DMS79 treated with DMSO at 0.1 percent for 48 hours (cell line): ENCODE results near the gene COPS9.

Source experiments
- DNase-seq: peaks from one replicate; lab custom pipeline; 2025; lab: John Stamatoyannopoulos, UW

COPS9 gene

DNA sequence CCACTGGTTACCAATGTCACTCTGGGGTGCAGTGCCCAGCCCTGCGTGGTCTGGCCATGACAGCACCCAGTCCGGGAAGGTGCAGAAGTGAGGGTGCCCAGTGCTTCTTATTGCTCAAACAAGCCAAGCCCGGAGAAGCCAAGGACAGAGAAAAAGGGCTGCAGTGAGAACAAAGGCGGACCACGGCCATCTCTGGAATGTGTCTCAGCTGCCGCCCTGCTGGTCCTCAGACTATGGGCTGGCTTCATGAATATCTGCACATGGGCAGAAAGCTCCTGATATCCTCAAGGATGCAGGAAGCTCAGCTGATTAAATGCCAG lies 28.7 kb downstream of the COPS9 start:
- DNase-seq, result no peak

DNA sequence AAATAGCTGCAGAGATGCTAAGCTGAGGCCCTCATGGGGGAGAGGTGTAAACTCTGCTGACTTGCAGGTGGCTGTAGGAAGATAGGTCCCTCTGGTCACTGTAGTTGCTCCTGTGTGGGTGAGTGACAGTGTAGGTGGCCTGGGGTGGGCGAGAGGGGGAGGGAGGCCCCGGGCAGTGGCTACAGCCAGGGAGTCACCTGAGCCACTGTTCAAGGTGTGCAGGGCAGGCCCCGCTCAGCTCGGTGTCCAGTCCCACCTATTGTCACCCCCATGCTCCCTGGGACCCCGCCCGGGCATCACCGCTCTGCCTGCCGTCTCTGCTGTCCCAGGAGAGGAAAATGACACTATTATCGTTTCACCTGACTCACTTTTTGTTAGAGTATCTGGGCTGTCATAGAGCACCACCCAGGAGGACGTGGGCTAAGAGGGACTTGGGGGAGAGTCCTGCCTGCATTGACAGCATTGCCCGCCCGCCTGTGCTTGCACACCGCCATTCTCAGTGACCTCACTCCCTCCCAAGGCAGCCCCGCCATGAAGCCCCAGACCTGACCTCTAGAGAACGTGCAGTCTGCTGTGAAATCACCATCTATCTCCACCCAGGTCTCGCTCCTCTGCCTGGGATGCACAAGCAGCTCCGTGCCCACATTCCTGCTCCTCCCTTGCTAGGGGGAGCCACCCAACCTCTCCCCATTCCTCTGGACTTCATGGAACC lies 29.2 kb downstream of the COPS9 start:
- DNase-seq, result no peak

DNA sequence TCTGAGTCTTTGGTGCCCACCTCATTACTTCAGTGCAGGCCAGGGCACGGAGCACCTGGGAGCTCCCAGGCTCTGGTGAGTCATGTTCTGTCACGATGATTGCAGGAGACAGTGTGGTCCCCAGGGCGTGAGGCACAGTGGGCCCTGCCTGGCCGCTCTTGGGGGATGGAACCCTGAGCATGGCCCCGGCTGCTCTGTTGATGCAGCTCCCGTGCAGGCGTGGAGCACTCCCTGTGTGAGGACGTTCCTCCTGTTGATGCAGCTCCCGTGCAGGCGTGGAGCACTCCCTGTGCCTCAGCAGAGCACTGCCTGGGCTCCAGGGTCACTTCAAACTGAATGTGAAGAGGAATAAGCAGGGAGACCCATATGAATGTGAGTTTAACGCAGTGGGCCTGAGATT lies 30.1 kb downstream of the COPS9 start:
- DNase-seq, result no peak

DNA sequence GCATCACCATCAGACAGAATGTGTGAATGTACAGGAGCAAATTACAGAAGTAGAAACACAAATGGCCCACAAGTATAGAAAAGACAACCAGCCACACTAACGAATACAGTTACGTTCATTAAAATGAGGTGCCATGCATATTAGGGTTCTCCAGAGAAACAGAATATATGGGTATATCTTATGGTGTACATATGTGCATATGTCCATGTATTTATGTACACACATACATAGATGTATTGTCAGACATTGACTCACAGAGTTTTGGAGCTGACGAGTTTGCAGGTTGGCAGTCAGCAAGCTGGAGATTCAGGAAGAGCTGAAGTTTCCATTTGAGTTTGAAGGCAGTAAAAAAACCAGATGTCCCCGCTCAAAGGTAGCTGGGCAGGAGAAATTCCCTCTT lies 33.0 kb downstream of the COPS9 start:
- DNase-seq, result no peak

DNA sequence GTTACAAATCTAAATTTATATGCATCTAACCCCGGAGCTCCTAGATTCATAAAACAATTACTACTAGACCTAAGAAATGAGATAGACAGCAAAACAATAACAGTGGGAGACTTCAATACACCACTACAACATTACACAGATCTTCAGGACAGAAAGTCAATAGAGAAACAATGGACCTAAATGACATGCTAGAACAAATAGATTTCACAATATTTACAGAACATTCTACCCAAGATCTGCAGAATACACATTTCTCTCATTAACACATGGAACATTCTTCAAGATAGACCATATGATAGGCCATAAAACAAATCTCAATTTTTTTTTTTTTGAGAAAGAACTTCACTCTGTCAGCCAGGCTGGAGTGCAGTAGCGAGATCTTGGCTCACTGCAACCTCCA lies 37.8 kb downstream of the COPS9 start:
- DNase-seq, result no peak

DNA sequence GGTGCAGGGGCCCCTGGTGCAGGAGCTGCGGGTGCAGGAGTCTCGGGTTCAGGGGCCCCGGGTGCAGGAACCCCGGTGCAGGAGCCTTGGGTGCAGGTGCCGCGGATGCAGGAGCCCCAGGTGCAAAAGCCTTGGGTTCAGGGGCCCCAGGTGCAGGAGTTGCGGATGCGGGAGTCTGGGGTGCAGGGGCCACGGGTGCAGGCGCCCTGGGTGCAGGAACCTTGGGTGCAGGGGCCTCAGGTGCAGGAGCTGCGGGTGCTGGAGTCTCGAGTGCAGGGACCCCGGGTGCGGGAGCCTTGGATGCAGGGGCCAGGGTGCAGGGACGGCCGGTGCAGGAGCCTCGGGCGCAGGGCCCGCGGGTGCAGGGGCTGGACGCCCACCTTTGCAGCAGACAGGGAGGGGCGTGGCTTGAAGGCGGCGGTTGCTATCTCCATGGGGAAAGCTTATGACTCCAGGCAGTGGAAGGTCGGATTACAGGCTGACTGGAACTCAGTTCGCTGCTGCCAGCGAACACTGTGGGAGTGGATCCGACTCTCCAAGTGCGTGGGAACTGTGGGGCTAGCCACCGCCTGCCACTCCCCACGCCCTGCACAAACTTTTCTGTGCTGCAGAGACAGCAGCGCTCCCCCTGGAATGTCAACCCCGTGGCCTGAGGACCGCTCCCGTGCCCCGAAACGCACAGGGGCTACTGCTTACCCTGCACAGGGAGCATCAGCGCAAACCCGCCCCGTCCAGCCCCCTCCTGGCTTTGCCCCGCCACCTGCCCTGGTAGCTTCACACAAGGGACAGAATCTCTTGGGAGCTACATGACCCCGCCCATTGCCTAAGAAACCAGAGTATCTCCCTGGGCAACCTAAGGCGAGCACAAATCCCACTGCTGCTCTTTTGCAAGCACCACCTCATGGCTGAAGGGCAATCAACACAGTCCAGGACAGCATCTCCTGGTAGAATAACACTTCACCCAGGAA lies 40.3 kb downstream of the COPS9 start:
- peak; percentile 22 for DNase-seq

DNA sequence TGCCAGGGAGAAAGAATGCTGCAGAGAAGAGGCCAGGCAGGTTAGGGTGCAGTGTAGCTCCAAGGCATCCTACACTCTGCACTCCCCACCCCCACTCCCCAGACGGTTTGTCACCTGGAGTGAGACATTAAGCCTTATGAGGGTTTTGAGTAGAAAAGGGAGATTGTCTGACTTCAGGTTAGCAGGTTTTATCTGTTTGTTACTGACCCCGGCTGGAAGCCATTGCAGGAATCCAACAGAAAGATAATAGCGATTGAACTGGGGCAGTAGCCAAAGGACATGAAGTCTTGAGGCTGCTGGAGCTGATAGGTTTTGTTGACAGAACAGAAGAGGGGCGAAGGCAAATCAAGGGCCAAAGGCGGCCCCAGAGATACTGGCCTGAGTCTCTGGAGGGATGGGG lies 46.8 kb downstream of the COPS9 start:
- no peak for DNase-seq

DNA sequence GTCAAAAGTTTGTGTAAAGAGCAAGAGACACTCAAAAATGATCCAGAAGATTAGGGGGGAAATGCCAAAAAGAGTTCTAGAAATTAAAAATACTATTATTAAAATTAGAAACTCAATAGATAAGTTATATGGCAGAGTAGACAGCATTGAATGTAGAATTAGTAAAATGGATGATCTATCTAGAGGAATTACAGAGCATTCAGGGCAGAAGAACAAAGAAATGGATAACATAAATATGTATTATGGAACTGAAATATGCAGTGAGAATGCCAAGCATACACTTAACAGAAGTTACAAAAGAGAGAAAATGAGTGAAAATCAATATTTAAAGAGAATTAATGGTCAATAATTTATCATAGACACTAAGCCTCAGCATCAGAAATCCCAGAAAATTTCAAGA lies 49.5 kb downstream of the COPS9 start:
- DNase-seq, result no peak
